ENCODE results near the gene BLMH. TPM values are rescaled to one million over a fixed set of nuclear protein-coding genes. Genes with fewer than 3 reads are reported as not detected.

The BLMH gene
- total and polyA plus RNA-seq, 9 of the 15 experiments (the other 6 are each of a cell fraction or from before 2014, with no cell fraction given): 26.0 to 118 (median 67.3) TPM

DNA sequence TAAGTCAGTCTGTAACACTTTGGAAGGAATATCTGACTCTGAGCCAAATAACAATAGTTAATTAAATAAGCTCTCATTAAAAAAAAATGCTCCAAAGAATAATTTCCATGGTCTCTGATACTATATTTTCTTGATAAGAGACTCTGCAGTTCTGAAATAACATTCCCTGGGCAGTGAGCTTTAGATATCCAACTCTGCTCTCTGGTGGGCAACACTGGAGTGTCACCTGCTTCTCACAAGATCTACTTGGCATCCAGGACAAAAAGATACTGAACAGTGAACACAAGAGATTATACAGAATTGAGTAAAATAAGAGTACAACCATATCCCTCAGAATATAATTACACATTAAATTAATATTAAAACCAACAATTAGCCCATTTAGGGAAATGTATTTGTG, 13.7 kb downstream of the BLMH start:
- intact Hi-C loops (cut with micrococcal nuclease): loop anchor here (1.0 to 10.0 kb wide), 3 partner anchors 57 to 174 kb away; partner anchors contain the start of gene TMIGD1

More for the DNA sequence above, 13.7 kb downstream of the BLMH start:
- ChIA-PET POLR2A (no interaction called here), CTCF (ENCODE audit: low intra/inter-chr PET ratio) (interaction anchor here (1.1 to 3.4 kb wide), 4 partner anchors 59 to 638 kb away, joined by 3 to 27 read pairs (median 14); no protein-coding TSS in a partner anchor)
- no peaks in the 10 kb centered on the region for H3K9me3 ChIP-seq (replicated peaks; ENCODE audit: control insufficient read depth, insufficient read depth, low read depth, low read length)
- no peak overlapping the region for H3K9ac ChIP-seq (ENCODE audit: insufficient read depth in 1 of 2, low read depth in 2 of 2, low read length in 2 of 2)
- no peaks in the 10 kb centered on the region for H3K4me1 ChIP-seq (replicated peaks in 1 of 2; ENCODE audit: control insufficient read depth in 2 of 2, insufficient read depth in 2 of 2, low read length in 2 of 2)
- no TSS peak for BruUV-seq (replicated peaks)
- TF ChIP-seq, protein P1, sequence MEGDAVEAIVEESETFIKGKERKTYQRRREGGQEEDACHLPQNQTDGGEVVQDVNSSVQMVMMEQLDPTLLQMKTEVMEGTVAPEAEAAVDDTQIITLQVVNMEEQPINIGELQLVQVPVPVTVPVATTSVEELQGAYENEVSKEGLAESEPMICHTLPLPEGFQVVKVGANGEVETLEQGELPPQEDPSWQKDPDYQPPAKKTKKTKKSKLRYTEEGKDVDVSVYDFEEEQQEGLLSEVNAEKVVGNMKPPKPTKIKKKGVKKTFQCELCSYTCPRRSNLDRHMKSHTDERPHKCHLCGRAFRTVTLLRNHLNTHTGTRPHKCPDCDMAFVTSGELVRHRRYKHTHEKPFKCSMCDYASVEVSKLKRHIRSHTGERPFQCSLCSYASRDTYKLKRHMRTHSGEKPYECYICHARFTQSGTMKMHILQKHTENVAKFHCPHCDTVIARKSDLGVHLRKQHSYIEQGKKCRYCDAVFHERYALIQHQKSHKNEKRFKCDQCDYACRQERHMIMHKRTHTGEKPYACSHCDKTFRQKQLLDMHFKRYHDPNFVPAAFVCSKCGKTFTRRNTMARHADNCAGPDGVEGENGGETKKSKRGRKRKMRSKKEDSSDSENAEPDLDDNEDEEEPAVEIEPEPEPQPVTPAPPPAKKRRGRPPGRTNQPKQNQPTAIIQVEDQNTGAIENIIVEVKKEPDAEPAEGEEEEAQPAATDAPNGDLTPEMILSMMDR (IDR thresholded peaks at IDR 0.05 in 2 of 3, conservative IDR thresholded peaks at IDR 0.05 in 1 of 3; ENCODE audit: insufficient read depth in 2 of 3, low read depth in 1 of 3, low read length in 3 of 3): peak; percentile 32 to 60 (median 45); a peak in 5 of 6 replicates
- TF ChIP-seq GTF2E2 (tag; IDR thresholded peaks at IDR 0.05) (no peak), SMC3 (conservative IDR thresholded peaks at IDR 0.05; ENCODE audit: insufficient read depth, low read depth, low read length) (0 out of 2 replicates have a peak, but pooled peaks have one; percentile 23), RAD21 (CRISPR knock-in tag; conservative IDR thresholded peaks at IDR 0.05 in 1 of 2, IDR thresholded peaks at IDR 0.05 in 1 of 2) (peak; percentile 61 to 71)
- TF ChIP-seq, protein P2, sequence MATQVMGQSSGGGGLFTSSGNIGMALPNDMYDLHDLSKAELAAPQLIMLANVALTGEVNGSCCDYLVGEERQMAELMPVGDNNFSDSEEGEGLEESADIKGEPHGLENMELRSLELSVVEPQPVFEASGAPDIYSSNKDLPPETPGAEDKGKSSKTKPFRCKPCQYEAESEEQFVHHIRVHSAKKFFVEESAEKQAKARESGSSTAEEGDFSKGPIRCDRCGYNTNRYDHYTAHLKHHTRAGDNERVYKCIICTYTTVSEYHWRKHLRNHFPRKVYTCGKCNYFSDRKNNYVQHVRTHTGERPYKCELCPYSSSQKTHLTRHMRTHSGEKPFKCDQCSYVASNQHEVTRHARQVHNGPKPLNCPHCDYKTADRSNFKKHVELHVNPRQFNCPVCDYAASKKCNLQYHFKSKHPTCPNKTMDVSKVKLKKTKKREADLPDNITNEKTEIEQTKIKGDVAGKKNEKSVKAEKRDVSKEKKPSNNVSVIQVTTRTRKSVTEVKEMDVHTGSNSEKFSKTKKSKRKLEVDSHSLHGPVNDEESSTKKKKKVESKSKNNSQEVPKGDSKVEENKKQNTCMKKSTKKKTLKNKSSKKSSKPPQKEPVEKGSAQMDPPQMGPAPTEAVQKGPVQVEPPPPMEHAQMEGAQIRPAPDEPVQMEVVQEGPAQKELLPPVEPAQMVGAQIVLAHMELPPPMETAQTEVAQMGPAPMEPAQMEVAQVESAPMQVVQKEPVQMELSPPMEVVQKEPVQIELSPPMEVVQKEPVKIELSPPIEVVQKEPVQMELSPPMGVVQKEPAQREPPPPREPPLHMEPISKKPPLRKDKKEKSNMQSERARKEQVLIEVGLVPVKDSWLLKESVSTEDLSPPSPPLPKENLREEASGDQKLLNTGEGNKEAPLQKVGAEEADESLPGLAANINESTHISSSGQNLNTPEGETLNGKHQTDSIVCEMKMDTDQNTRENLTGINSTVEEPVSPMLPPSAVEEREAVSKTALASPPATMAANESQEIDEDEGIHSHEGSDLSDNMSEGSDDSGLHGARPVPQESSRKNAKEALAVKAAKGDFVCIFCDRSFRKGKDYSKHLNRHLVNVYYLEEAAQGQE (IDR thresholded peaks at IDR 0.05; ENCODE audit: borderline replicate concordance): peak; percentile 75
- TF ChIP-seq, protein P2 (CRISPR knock-in tag; IDR thresholded peaks at IDR 0.05; ENCODE audit: low read depth): no peak
- TF ChIP-seq, protein P3, sequence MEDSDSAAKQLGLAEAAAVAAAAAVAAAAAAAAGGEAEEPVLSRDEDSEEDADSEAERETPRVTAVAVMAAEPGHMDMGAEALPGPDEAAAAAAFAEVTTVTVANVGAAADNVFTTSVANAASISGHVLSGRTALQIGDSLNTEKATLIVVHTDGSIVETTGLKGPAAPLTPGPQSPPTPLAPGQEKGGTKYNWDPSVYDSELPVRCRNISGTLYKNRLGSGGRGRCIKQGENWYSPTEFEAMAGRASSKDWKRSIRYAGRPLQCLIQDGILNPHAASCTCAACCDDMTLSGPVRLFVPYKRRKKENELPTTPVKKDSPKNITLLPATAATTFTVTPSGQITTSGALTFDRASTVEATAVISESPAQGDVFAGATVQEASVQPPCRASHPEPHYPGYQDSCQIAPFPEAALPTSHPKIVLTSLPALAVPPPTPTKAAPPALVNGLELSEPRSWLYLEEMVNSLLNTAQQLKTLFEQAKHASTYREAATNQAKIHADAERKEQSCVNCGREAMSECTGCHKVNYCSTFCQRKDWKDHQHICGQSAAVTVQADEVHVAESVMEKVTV (CRISPR knock-in tag; IDR thresholded peaks at IDR 0.05): peak; percentile 39; the same call in 1 of the 2 replicates
- ATAC-seq: peak; percentile 73
- H3K27ac ChIP-seq (ENCODE audit: extremely low read depth, low read depth, low read length): no peak overlapping the region
- in situ Hi-C loops (cut with MboI): loop anchor here (10.0 kb wide), 1 partner anchor 163 kb away; the partner anchor contains the start of gene NSRP1
- H2AFZ ChIP-seq (ENCODE audit: low read depth, low read length): no peak overlapping the region
- no peaks in the 10 kb centered on the region for H3K79me2 ChIP-seq (ENCODE audit: control insufficient read depth, insufficient read depth, low read length)
- no peaks in the 10 kb centered on the region for H3K27me3 ChIP-seq (ENCODE audit: control insufficient read depth in 2 of 2, insufficient read depth in 2 of 2, low read length in 2 of 2)
- no peak overlapping the region for H3K4me2 ChIP-seq (ENCODE audit: insufficient read depth, low read length)
- peak; percentile 70 for FAIRE-seq
- H3K4me3 ChIP-seq: no peak overlapping the region
- no peaks in the 10 kb centered on the region for H4K20me1 ChIP-seq (replicated peaks; ENCODE audit: control insufficient read depth, insufficient read depth, low read length)
- H3K9me1 ChIP-seq (ENCODE audit: control insufficient read depth, insufficient read depth, low read length): no peaks in the 10 kb centered on the region
- DNase-seq (ENCODE audit: extremely low read depth in 1 of 4, low spot score in 3 of 4): peak in 1 of 4 experiments; percentile 39
- H3K36me3 ChIP-seq (ENCODE audit: control insufficient read depth, insufficient read depth, low read length): peaks cover 87% of the 10 kb centered on the region

Measured in K562 (cell line).